GM23338 (cell line): ENCODE measurements around the gene COL2A1. TPM values are rescaled to one million over a fixed set of nuclear protein-coding genes. Genes with fewer than 3 reads are reported as not detected.

Source experiments
- ATAC-seq: fragments of 200-7000 bp; cut with Tn5 transposase; 3 replicates; pipeline ENCODE4 v1.9.1; 2020
- DNase-seq: peaks from one replicate; pipeline ENCODE4 v3.0.0-alpha.2; 2015; ENCODE audit warnings: low spot score
- H2AFZ ChIP-seq: fragments of 200-600 bp; sonication (generic); 2 replicates; pipeline ENCODE4 v1.8.0; 2016; ENCODE audit warnings: antibody characterized with exemption, mild to moderate bottlenecking, moderate library complexity
- H3F3A ChIP-seq: fragments of 200-600 bp; sonication (generic); replicated peaks from 2 replicates; pipeline ENCODE4 v1.8.0; 2017; ENCODE audit warnings: antibody characterized with exemption, mixed run types, low read depth
- H3K27ac ChIP-seq: fragments of 200-600 bp; sonication (generic); 2 replicates; pipeline ENCODE4 v1.6.1; 2016; ENCODE audit warnings: low read depth
- H3K27me3 ChIP-seq: fragments of 200-600 bp; sonication (generic); 2 replicates; pipeline ENCODE4 v1.8.0; 2016; ENCODE audit warnings: mild to moderate bottlenecking, mixed run types, moderate library complexity; ENCODE audit not compliant: insufficient read depth
- H3K36me3 ChIP-seq: fragments of 200-600 bp; sonication (generic); 2 replicates; pipeline ENCODE4 v1.8.0; 2016; ENCODE audit warnings: mild to moderate bottlenecking; ENCODE audit not compliant: insufficient read depth
- H3K4me1 ChIP-seq: fragments of 200-600 bp; sonication (generic); 2 replicates; pipeline ENCODE4 v1.8.0; 2016; ENCODE audit warnings: mild to moderate bottlenecking, moderate library complexity; ENCODE audit not compliant: insufficient read depth
- H3K4me2 ChIP-seq: fragments of 200-600 bp; sonication (generic); 2 replicates; pipeline ENCODE4 v1.7.1; 2017; ENCODE audit warnings: mixed run types
- H3K4me3 ChIP-seq: fragments of 200-600 bp; sonication (generic); 2 replicates; pipeline ENCODE4 v1.6.1; 2016; ENCODE audit warnings: mixed run types
- H3K79me2 ChIP-seq: fragments of 200-600 bp; sonication (generic); replicated peaks from 2 replicates; pipeline ENCODE4 v1.8.0; 2017; ENCODE audit warnings: mild to moderate bottlenecking; ENCODE audit not compliant: insufficient read depth
- H3K9me2 ChIP-seq: fragments of 200-600 bp; sonication (generic); 2 replicates; pipeline ENCODE4 v1.8.0; 2017; ENCODE audit not compliant: insufficient read depth
- H4K20me1 ChIP-seq: fragments of 200-600 bp; sonication (generic); replicated peaks from 2 replicates; pipeline ENCODE4 v1.8.0; 2017; ENCODE audit warnings: mild to moderate bottlenecking; ENCODE audit not compliant: insufficient read depth
- H3K27ac Mint-ChIP-seq: 2 replicates; pipeline ENCODE4 v1.8.0; 2020; ENCODE audit warnings: inconsistent platforms, mild to moderate bottlenecking, moderate library complexity, mixed read lengths
- H3K27me3 Mint-ChIP-seq: 3 replicates; pipeline ENCODE4 v1.8.0; 2022; ENCODE audit warnings: low read depth, mild to moderate bottlenecking, moderate library complexity, mixed read lengths, inconsistent platforms; ENCODE audit not compliant: insufficient read depth, poor library complexity
- H3K36me3 Mint-ChIP-seq: 3 replicates; pipeline ENCODE4 v1.8.0; 2021; ENCODE audit warnings: low read depth, mild to moderate bottlenecking, inconsistent platforms, moderate library complexity, mixed read lengths
- H3K4me1 Mint-ChIP-seq: 3 replicates; pipeline ENCODE4 v1.8.0; 2020; ENCODE audit warnings: mild to moderate bottlenecking, inconsistent platforms, mixed read lengths
- H3K4me3 Mint-ChIP-seq: 3 replicates; pipeline ENCODE4 v1.8.0; 2021; ENCODE audit warnings: moderate library complexity, mild to moderate bottlenecking, inconsistent platforms, mixed read lengths
- H3K9me3 Mint-ChIP-seq: 3 replicates; pipeline ENCODE4 v1.8.0; 2020; ENCODE audit warnings: moderate library complexity, mild to moderate bottlenecking, inconsistent platforms, mixed read lengths
- CREB1 ChIP-seq: fragments of 250-450 bp; sonication (Bioruptor Pico); IDR thresholded peaks from 2 replicates; pipeline ENCODE4 v1.5.0; 2020; ENCODE audit warnings: low read depth, mild to moderate bottlenecking, moderate library complexity
- CTCF ChIP-seq, 2 experiments: fragments of 200-600 bp in 1 of 2; sonication (generic) in 1 of 2; conservative IDR thresholded peaks; 2 replicates each; pipeline versions ENCODE4 v1.5.1 to v1.6.1; 2016 to 2017; ENCODE audit warnings: antibody characterized with exemption in 2 of 2, low read depth in 2 of 2, mild to moderate bottlenecking in 2 of 2, moderate library complexity in 1 of 2
- EZH2 ChIP-seq: fragments of 200-600 bp; sonication (generic); IDR thresholded peaks from one replicate; pipeline ENCODE4 v1.8.0; 2017; ENCODE audit warnings: antibody characterized with exemption, mild to moderate bottlenecking, low read depth; ENCODE audit not compliant: unreplicated experiment
- EZH2phosphoT487 ChIP-seq: fragments of 200-600 bp; sonication (generic); IDR thresholded peaks from one replicate; pipeline ENCODE4 v1.8.1; 2018; ENCODE audit warnings: antibody characterized with exemption; ENCODE audit not compliant: unreplicated experiment
- JUNB ChIP-seq: IDR thresholded peaks from one replicate; pipeline ENCODE4 v1.6.1; 2016; ENCODE audit warnings: antibody characterized with exemption; ENCODE audit not compliant: unreplicated experiment
- NANOG ChIP-seq: IDR thresholded peaks from 2 replicates; pipeline ENCODE4 v1.6.1; 2016; ENCODE audit warnings: antibody characterized with exemption, borderline replicate concordance
- POLR2AphosphoS5 ChIP-seq: IDR thresholded peaks from 2 replicates; pipeline ENCODE4 v1.6.1; 2016; ENCODE audit warnings: antibody characterized with exemption, low read depth
- REST ChIP-seq: IDR thresholded peaks from one replicate; pipeline ENCODE4 v1.6.1; 2018; ENCODE audit warnings: antibody characterized with exemption; ENCODE audit not compliant: unreplicated experiment
- STAT1 ChIP-seq: IDR thresholded peaks from one replicate; pipeline ENCODE4 v1.6.1; 2016; ENCODE audit warnings: antibody characterized with exemption; ENCODE audit not compliant: unreplicated experiment
- ZNF114 ChIP-seq: fragments of 250-450 bp; sonication (Bioruptor Pico); IDR thresholded peaks from 2 replicates; pipeline ENCODE4 v1.5.0; 2020; ENCODE audit warnings: mild to moderate bottlenecking, moderate library complexity
- ZNF331 ChIP-seq: fragments of 250-450 bp; sonication (Bioruptor Pico); IDR thresholded peaks from 2 replicates; pipeline ENCODE4 v1.5.0; 2020; ENCODE audit warnings: low read depth, mild to moderate bottlenecking, moderate library complexity
- ZNF462 ChIP-seq: fragments of 250-450 bp; sonication (Bioruptor Pico); IDR thresholded peaks from 2 replicates; pipeline ENCODE4 v1.5.0; 2020; ENCODE audit warnings: mild to moderate bottlenecking, moderate library complexity
- polyA plus RNA-seq: library from polyadenylated mRNA; unstranded; fragments of >200 nt; fragmentation: Nextera tagmentation; extraction: Ambion mirVana; gene quantifications from 2 replicates; pipeline ENCODE4 v1.2.1, GENCODE V29; 2016
- total RNA-seq: library from RNA; depleted of rRNA; stranded (reverse); fragments of >200 nt; shearing (Covaris generic); gene quantifications from 2 replicates; pipeline ENCODE4 v1.2.3, GENCODE V29; 2014
- TF ChIP-seq, protein P1 (sequence below): IDR thresholded peaks from 2 replicates; pipeline ENCODE4 v1.6.1; 2016; ENCODE audit warnings: antibody characterized with exemption

COL2A1 gene
- total and polyA plus RNA-seq, 2 experiments from 2014 or later: 7.0 to 24.6 TPM

DNA sequence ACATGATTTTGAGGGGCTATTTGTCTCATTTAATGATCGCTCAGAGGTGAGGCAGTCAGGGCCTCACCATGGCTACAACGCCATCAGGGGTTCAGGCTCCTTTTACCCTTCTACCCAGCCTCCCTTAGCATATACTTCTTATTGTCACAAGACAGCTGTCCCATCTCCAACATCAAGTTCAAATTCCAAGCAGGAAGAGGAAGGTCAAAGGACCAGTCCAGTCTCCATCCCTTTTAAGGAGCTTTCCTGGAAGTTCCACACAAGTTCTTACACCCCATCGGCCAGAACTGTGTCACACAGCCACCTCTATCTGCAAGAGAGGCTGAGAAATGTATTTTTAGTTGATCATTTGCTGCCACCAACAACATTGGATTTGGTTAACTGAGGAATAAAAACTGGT, 49.2 kb downstream of the COL2A1 start:
- Histone ChIP-seq H3K36me3 (peaks cover 13% of the 10 kb centered on the region), H3K79me2 (no peaks in the 10 kb centered on the region), H2AFZ (no peak overlapping the region), H3K9me2 (peaks cover 11% of the 10 kb centered on the region; the same call in 1 of the 2 replicates), H3F3A (no peaks in the 10 kb centered on the region), H3K4me2 (no peak overlapping the region), H3K4me1 (peaks cover 6% of the 10 kb centered on the region), H3K27ac (no peak overlapping the region), H3K27me3 (0 out of 2 replicates have a peak, but pooled peaks cover 3% of the 10 kb centered on the region), H3K4me3 (no peak overlapping the region), H4K20me1 (no peaks in the 10 kb centered on the region)
- ATAC-seq: no peak
- peaks cover 8% of the 10 kb centered on the region for H3K4me1 Mint-ChIP-seq
- DNase-seq: no peak
- H3K27ac Mint-ChIP-seq: no peak overlapping the region
- H3K27me3 Mint-ChIP-seq: peaks cover 12% of the 10 kb centered on the region
- peaks cover 42% of the 10 kb centered on the region for H3K9me3 Mint-ChIP-seq
- TF ChIP-seq CREB1 (CRISPR knock-in tag): no peak
- TF ChIP-seq STAT1: no peak
- no peak for TF ChIP-seq POLR2AphosphoS5
- no peak for TF ChIP-seq ZNF462 (CRISPR knock-in tag)
- no peak for TF ChIP-seq ZNF114 (CRISPR knock-in tag)
- no peak for TF ChIP-seq CTCF (conservative IDR thresholded peaks at IDR 0.05; ENCODE audit: low read depth in 2 of 2)
- no peak for TF ChIP-seq JUNB
- TF ChIP-seq REST: no peak
- TF ChIP-seq, protein P1, sequence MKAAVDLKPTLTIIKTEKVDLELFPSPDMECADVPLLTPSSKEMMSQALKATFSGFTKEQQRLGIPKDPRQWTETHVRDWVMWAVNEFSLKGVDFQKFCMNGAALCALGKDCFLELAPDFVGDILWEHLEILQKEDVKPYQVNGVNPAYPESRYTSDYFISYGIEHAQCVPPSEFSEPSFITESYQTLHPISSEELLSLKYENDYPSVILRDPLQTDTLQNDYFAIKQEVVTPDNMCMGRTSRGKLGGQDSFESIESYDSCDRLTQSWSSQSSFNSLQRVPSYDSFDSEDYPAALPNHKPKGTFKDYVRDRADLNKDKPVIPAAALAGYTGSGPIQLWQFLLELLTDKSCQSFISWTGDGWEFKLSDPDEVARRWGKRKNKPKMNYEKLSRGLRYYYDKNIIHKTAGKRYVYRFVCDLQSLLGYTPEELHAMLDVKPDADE: no peak
- TF ChIP-seq EZH2: no peak
- no peak for TF ChIP-seq ZNF331 (CRISPR knock-in tag)
- no peak for TF ChIP-seq NANOG
- TF ChIP-seq EZH2phosphoT487: no peak
- H3K4me3 Mint-ChIP-seq: no peak overlapping the region
- H3K36me3 Mint-ChIP-seq: peaks cover 36% of the 10 kb centered on the region
